HS-27A (cell line): ENCODE results near the gene SYNE2.

ENCODE experiments used
- DNase-seq: peaks from one replicate; pipeline ENCODE4 v3.0.0-alpha.2; 2012; ENCODE audit warnings: low read depth, missing footprints

Gene SYNE2

GRCh38 chr14:63964113-63964512, 111.3 kb downstream of the SYNE2 start:
- no peak for DNase-seq

GRCh38 chr14:63966407-63966806, 113.6 kb downstream of the SYNE2 start:
- no peak for DNase-seq

- no peak for DNase-seq
These were observed 119.6 kb downstream of the SYNE2 start for GRCh38 chr14:63972323-63972932.

- DNase-seq = no peak
These were observed 121.4 kb downstream of the SYNE2 start for GRCh38 chr14:63974176-63974575.

- no peak for DNase-seq
These were observed 128.8 kb downstream of the SYNE2 start for GRCh38 chr14:63981569-63981968.

GRCh38 chr14:63982156-63982555, 129.4 kb downstream of the SYNE2 start:
- no peak for DNase-seq

GRCh38 chr14:63982629-63983028, 129.8 kb downstream of the SYNE2 start:
- no peak for DNase-seq

GRCh38 chr14:63986789-63987533, 134.2 kb downstream of the SYNE2 start:
- no peak for DNase-seq

- no peak for DNase-seq
These were observed 135.8 kb downstream of the SYNE2 start for GRCh38 chr14:63988579-63988978.

- DNase-seq = no peak
These were observed 139.0 kb downstream of the SYNE2 start for GRCh38 chr14:63991833-63992232.

GRCh38 chr14:63992858-63993257, 140.1 kb downstream of the SYNE2 start:
- no peak for DNase-seq

- no peak for DNase-seq
These were observed 141.2 kb downstream of the SYNE2 start for GRCh38 chr14:63993992-63994391.

GRCh38 chr14:63995285-63995684, 142.5 kb downstream of the SYNE2 start:
- DNase-seq = no peak

- DNase-seq = no peak
These were observed 143.2 kb downstream of the SYNE2 start for GRCh38 chr14:63996016-63996415.

GRCh38 chr14:63996625-63997220, 143.9 kb downstream of the SYNE2 start:
- DNase-seq = no peak

GRCh38 chr14:64000749-64001148, 147.9 kb downstream of the SYNE2 start:
- DNase-seq = no peak

- DNase-seq = no peak
These were observed 153.0 kb downstream of the SYNE2 start for GRCh38 chr14:64005822-64006221.

- no peak for DNase-seq
These were observed 155.2 kb downstream of the SYNE2 start for GRCh38 chr14:64008016-64008415.

- DNase-seq = no peak
These were observed 159.2 kb downstream of the SYNE2 start for GRCh38 chr14:64012003-64012402.

- no peak for DNase-seq
These were observed 159.9 kb downstream of the SYNE2 start for GRCh38 chr14:64012720-64013119.

GRCh38 chr14:64025479-64025878, 172.7 kb downstream of the SYNE2 start:
- DNase-seq = no peak

GRCh38 chr14:64026600-64026999, 173.8 kb downstream of the SYNE2 start:
- DNase-seq = no peak

GRCh38 chr14:64035143-64035542, 182.3 kb downstream of the SYNE2 start:
- DNase-seq = no peak
